ES-I3 (cell line): ENCODE results near the gene CBLN3.

Experiments used
- H3K36me3 ChIP-seq: 2 replicates; pipeline ENCODE4 v1.6.1; 2013; ENCODE audit warnings: mild to moderate bottlenecking, low read length, control low read depth, moderate library complexity; ENCODE audit not compliant: insufficient read depth
- H3K4me1 ChIP-seq: 2 replicates; pipeline ENCODE4 v1.6.1; 2013; ENCODE audit warnings: mild to moderate bottlenecking, control low read depth, low read length; ENCODE audit not compliant: insufficient read depth
- H3K9ac ChIP-seq: 2 replicates; pipeline ENCODE4 v1.6.1; 2013; ENCODE audit warnings: low read depth, mild to moderate bottlenecking, low read length, moderate library complexity
- H3K9me3 ChIP-seq: 2 replicates; pipeline ENCODE4 v1.6.1; 2013; ENCODE audit warnings: mild to moderate bottlenecking, low read length, moderate library complexity; ENCODE audit not compliant: control insufficient read depth, insufficient read depth

Gene CBLN3

DNA sequence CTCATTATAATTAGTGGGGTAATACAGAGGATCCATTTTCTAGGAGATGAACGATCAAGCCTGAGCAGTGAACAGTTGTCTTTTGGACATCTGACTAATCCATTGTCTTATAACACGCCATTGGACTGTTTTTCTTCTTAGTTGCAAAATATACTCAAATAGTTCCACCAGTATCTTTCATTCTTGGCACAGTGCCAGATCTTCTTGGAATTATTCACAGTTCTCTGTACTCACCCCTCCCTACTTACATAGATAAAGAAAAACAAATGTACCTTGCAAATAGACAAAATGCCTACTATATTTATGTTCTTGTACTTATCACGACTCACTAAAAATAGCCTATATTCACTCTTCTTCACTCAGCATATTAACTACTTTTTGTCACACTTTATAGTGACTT, 3.8 kb downstream of the CBLN3 start:
- Histone ChIP-seq H3K9ac (no peak overlapping the region), H3K9me3 (no peaks in the 10 kb centered on the region), H3K4me1 (peaks cover 4% of the 10 kb centered on the region), H3K36me3 (no peaks in the 10 kb centered on the region)

DNA sequence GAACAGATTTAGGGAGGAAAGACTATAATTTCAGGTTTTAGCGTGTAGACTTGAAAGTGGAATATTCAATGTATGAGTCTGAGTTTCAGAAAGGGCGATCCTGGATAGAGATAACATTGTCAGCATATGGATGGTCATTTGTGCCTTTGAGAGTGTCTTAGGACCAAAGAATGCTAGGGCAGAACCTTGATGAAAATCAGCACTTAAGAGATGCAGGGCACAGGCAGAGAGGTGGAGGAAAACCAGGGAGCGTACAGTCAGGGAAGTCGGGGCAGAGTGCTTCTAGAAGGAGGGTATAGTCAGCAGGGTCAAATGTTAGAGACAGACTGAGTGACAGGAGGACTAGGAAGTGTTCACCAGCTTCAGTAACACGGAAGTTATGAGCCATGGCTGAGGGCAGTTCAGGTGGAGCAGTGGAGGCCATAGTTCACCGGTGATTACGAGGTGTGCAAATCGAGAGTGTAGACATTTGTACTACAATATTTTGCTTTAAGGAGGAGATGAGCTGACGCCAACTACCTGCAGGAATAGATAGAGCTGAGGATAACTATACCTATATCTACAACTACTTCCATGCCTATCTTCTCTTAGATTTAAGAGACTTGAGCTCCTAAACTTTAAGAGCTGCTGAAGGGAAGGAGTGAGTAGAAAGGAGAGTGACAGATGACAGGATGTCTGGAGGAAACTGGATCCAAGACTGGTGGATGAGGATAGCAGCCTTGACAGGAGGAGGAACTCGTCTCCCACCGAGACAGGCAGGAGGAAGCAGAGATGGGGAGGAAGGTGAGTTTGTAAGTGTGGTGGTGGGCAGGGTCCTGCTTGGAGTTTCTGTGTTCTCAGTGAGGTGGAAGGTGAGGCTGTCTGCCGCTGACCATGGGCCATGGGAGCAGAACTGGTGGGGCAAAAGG, 6.5 kb downstream of the CBLN3 start:
- no peaks in the 10 kb centered on the region; the same call in 1 of the 2 replicates for H3K36me3 ChIP-seq
- H3K4me1 ChIP-seq: peaks cover 4% of the 10 kb centered on the region

DNA sequence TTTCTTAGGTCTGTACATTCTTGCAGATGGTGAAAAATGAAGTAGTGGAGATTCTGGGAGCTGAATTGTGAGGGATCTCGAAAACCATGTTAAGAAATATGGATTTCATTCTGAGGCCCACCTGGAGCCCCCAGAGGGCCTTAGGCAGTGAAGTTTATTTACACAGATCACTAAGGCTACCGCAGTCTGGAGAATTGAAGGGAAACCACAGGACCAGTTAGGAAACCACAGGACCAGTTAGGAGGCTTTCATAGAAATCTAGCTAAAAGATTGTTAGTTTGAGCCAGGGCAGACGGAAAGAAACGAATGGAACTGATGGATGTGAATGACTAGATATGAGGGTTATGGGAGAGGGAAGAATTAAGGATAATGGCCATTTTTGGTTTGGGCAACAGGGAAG, 7.2 kb downstream of the CBLN3 start:
- H3K36me3 ChIP-seq: no peaks in the 10 kb centered on the region; the same call in 1 of the 2 replicates
- peaks cover 4% of the 10 kb centered on the region for H3K4me1 ChIP-seq
- H3K9me3 ChIP-seq: no peaks in the 10 kb centered on the region
- no peak overlapping the region for H3K9ac ChIP-seq

More for the DNA sequence above, 6.5 kb downstream of the CBLN3 start:
- Histone ChIP-seq H3K9ac (no peak overlapping the region), H3K9me3 (no peaks in the 10 kb centered on the region)

DNA sequence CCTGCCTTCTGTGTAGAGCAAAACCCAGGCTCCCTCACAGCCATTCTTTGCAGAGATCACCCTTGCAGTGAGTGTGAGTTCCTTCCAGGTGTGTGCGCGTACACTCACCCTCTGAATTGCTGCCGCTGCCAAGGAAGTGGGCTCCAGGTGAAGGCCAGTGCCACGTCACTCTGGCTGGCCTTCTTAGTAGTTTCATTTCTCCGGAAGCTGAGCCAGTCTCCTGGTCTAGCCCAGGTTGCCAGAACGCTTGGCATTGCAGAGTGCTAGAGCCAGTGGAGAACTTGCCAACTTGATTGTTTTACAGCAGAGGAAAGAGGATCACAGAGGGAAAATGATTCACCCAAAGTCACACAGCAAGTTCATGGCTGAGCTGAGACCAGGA, 11.0 kb downstream of the CBLN3 start:
- Histone ChIP-seq H3K4me1 (no peaks in the 10 kb centered on the region), H3K36me3 (no peaks in the 10 kb centered on the region; the same call in 1 of the 2 replicates)

DNA sequence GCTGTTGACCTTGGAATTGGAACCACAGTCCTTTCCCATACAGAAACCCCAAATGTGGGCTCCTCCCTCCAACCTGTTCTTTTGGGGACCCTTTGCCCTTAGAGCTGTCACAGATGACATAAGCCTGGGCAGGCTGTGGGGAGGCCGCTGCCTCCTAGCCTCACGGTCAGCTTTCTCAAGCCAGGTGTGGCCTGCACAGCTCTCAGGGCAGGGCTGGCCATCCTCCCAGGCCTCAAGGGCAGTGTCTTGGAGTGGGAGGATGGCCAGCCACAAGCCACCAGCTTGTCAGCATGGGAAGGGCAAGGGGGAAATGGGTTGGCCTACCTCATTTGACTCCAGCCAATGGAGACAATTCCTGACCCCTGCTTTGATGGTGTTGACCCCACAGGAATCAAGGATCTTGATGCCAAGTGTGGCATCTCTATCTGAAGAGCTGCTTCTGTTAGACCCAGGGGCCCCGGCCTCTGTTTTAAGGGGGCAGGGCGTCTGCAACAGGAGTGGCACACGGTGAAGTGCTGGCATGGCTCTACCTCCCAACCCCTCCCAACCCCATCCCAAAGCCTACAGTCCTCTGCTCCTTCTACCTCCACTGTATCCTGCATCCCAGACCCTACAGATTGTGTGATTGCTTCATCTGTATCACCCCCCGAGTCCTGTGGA, 11.5 kb downstream of the CBLN3 start:
- no peaks in the 10 kb centered on the region for H3K9me3 ChIP-seq
- no peak overlapping the region for H3K9ac ChIP-seq
- H3K4me1 ChIP-seq: no peaks in the 10 kb centered on the region
- H3K36me3 ChIP-seq: no peaks in the 10 kb centered on the region; the same call in 1 of the 2 replicates

More for the DNA sequence above, 11.0 kb downstream of the CBLN3 start:
- Histone ChIP-seq H3K9ac (no peak overlapping the region), H3K9me3 (no peaks in the 10 kb centered on the region)

DNA sequence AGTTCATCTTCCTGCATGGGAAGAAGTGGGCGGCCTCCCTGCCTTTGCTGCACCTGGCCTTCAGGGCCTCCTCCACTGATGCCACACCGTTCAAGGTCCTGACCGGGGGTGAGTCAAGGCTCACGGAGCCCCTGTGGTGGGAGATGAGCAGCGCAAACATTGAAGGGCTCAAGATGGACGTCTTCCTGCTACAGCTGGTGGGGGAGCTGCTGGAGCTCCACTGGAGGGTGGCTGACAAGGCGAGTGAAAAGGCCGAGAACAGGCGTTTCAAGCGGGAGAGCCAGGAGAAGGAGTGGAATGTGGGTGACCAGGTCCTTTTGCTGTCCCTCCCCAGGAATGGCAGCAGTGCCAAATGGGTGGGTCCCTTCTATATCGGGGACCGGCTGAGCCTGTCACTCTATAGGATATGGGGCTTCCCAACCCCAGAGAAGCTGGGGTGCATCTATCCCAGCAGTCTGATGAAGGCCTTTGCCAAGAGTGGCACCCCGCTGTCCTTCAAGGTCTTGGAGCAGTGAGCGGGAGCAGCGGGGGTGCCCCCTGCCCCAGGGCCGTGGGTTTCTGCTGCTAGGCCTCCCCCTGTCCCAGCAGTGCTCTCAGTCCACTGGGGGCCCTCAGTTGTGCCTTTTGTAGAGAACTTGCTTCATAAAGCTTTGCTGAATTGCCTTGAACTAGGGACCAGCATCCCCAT, 12.4 kb downstream of the CBLN3 start:
- Histone ChIP-seq H3K9me3 (no peaks in the 10 kb centered on the region), H3K4me1 (no peaks in the 10 kb centered on the region), H3K36me3 (no peaks in the 10 kb centered on the region; the same call in 1 of the 2 replicates), H3K9ac (no peak overlapping the region)

DNA sequence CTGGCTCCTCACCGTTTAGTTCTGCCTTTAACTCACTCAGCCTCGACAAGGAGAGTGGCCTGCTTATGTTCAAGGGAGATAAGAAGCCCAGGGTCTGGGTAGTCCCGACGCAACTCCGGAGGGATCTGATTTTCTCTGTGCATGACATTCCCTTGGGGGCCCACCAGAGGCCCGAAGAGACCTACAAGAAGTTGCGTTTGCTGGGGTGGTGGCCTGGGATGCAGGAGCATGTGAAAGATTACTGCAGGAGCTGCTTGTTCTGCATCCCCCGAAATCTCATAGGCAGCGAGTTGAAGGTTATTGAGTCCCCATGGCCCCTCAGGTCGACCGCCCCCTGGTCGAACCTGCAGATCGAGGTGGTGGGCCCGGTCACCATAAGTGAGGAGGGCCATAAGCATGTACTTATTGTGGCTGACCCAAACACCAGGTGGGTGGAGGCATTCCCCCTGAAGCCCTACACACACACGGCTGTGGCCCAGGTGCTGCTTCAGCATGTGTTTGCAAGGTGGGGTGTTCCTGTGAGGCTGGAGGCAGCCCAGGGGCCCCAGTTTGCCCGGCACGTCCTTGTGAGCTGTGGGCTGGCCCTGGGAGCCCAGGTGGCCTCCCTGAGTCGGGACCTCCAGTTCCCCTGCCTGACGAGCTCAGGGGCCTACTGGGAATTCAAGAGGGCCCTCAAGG, 13.1 kb downstream of the CBLN3 start:
- H3K9ac ChIP-seq: no peak overlapping the region
- no peaks in the 10 kb centered on the region; the same call in 1 of the 2 replicates for H3K36me3 ChIP-seq

DNA sequence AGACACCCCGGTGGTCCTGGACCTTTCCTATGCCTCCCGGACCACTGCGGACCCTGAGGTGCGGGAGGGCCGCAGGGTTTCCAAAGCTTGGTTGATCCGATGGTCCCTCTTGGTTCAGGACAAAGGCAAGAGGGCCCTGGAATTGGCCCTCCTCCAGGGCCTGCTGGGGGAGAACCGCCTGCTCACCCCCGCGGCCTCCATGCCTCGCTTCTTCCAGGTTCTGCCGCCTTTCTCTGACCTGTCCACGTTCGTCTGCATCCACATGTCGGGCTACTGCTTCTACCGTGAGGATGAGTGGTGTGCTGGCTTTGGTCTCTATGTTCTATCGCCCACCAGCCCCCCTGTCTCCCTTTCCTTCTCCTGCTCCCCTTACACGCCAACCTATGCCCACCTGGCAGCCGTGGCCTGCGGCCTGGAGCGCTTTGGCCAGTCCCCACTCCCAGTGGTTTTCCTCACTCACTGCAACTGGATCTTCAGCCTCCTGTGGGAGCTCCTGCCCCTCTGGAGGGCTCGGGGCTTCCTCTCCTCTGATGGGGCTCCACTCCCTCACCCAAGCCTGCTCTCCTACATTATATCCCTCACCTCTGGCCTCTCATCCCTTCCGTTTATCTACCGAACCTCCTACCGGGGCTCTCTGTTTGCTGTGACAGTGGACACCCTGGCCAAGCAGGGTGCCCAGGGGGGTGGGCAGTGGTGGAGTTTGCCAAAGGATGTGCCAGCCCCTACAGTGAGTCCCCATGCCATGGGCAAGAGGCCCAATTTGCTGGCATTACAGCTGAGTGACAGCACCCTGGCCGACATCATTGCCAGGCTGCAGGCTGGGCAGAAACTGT, 13.8 kb downstream of the CBLN3 start:
- Histone ChIP-seq H3K36me3 (no peaks in the 10 kb centered on the region; the same call in 1 of the 2 replicates), H3K9me3 (no peaks in the 10 kb centered on the region), H3K9ac (no peak overlapping the region), H3K4me1 (no peaks in the 10 kb centered on the region)

More for the DNA sequence above, 13.1 kb downstream of the CBLN3 start:
- Histone ChIP-seq H3K9me3 (no peaks in the 10 kb centered on the region), H3K4me1 (no peaks in the 10 kb centered on the region)

DNA sequence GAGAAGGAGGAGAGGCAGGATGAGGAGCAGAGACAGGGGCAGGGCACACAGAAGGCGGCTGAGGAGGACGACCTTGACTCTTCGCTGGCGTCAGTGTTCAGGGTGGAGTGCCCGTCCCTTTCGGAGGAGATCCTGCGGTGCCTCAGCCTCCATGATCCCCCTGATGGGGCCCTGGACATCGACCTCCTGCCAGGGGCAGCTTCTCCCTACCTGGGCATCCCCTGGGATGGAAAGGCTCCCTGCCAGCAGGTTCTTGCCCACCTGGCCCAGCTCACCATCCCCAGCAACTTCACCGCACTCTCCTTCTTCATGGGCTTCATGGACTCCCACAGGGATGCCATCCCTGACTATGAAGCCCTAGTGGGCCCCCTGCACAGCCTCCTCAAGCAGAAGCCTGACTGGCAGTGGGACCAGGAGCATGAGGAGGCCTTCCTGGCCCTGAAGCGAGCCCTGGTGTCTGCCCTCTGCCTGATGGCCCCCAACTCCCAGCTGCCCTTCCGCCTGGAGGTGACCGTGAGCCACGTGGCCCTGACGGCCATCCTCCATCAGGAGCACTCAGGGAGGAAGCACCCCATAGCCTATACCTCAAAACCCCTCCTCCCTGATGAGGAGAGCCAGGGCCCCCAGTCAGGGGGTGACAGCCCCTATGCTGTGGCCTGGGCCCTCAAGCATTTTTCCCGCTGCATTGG, 14.6 kb downstream of the CBLN3 start:
- no peaks in the 10 kb centered on the region; the same call in 1 of the 2 replicates for H3K36me3 ChIP-seq
- no peak overlapping the region for H3K9ac ChIP-seq
- H3K9me3 ChIP-seq: no peaks in the 10 kb centered on the region
- H3K4me1 ChIP-seq: no peaks in the 10 kb centered on the region

DNA sequence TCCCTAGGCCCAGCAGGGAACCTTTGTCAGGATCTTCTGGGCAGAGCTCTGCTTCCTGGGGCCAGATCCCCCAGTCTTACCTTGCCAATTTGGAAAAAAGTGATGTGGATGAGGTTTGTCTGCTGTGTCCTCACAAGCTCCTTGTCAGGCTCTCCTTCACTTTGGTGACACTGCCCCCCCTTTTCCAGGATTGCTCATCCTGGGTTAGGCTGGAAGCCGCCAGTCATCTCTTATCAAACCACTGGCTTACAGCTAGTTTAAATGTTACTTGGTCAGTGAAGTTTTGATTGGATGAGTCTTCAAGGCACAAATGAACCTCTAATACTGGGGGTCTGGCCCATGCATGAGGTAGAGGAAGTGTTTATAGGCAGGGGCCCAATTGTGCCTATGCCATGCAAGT, 15.4 kb downstream of the CBLN3 start:
- Histone ChIP-seq H3K9me3 (no peaks in the 10 kb centered on the region), H3K36me3 (no peaks in the 10 kb centered on the region; the same call in 1 of the 2 replicates), H3K4me1 (no peaks in the 10 kb centered on the region), H3K9ac (no peak overlapping the region)

DNA sequence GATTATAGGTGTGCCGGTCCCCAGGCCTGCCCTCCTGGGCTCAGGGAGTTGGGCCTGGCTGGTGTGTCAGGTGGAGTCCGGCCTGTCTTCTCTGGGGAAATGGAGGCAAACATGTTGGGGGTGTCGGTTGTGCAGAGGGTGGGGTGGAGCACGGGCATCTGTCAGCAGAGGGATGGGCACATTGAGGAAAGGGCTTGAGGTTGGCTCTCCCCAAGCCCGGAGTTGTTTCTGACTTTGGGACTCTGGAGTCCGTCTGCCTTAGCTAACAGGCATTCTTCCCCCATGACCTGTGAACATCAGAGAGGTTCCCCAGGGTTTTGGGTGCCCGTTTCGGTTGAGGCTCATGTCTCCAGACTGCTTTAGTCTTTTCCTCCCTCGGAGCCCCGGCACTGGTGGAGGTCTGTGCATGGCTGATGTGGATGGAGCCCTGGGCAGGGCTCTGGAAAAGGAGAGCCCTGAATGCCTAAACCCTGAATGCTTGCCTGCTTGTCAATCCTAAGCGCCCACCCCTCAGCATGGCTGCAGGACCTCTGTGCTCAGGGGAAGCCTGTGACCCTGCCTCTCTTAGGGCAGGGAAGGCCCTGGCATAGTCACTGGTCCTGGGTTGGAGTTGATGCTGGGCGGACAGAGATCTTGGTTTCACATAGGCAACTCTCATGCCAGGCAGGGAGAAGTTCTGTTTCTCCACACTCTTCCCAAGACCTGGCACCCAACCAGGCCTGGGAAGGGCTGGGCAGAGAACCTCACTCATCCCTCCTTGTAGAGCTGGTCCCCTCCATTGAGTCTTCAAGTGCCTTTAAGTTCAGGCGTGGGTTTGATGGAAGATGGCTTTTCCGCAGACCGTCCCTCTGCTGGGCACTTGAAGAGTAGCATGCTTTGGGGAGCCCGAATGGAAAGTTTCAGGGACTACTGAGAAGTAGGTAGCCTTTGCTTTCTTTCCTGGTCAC, 17.8 kb downstream of the CBLN3 start:
- Histone ChIP-seq H3K9ac (no peak overlapping the region), H3K36me3 (no peaks in the 10 kb centered on the region), H3K9me3 (no peaks in the 10 kb centered on the region), H3K4me1 (no peaks in the 10 kb centered on the region)

DNA sequence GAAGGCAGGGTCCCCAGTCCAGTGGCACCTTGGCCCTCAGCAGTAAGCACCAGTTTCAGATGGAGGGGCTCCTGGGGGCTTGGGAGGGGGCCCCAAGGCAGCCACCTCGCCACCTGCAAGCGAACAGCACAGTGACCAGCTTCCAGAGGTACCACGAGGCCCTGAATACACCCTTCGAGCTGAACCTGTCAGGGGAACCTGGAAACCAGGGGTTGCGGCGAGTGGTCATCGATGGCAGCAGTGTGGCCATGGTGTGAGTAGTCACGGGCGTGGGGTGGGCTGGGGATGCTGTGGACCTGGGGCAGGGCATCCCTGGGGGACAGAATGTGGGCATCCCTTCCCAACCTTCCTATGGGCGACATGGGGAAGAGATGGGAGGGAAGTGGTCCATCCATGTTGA, 19.5 kb downstream of the CBLN3 start:
- no peaks in the 10 kb centered on the region for H3K36me3 ChIP-seq
- H3K9me3 ChIP-seq: no peaks in the 10 kb centered on the region
- H3K9ac ChIP-seq: no peak overlapping the region
- H3K4me1 ChIP-seq: no peaks in the 10 kb centered on the region
